Liver (tissue), 3 donors: ENCODE measurements around the gene BMP7.

ENCODE experiments used
- EGR1 ChIP-seq, 2 donors: IDR thresholded peaks; 2 replicates each; pipeline ENCODE4 v1.6.1; 2016 to 2018; ENCODE audit warnings: antibody characterized with exemption in 2 of 2, low read depth in 2 of 2
- TAF1 ChIP-seq: conservative IDR thresholded peaks from 2 replicates; pipeline ENCODE4 v1.6.1; 2016; ENCODE audit warnings: antibody characterized with exemption, mild to moderate bottlenecking
- TF ChIP-seq, protein P1 (sequence below): fragments of 150-350 bp; IDR thresholded peaks from 2 replicates; pipeline ENCODE4 v1.5.1; 2017; ENCODE audit warnings: improper control_type of control experiment, low read depth, low read length; ENCODE audit not compliant: missing input control
- TF ChIP-seq, protein P2 (sequence below): IDR thresholded peaks from 2 replicates; pipeline ENCODE4 v1.6.1; 2016; ENCODE audit warnings: antibody characterized with exemption
- TF ChIP-seq, protein P3 (sequence below): IDR thresholded peaks from 2 replicates; pipeline ENCODE4 v1.6.1; 2016; ENCODE audit warnings: antibody characterized with exemption
- donor health status: healthy.
- donor health status: healthy.

DNA sequence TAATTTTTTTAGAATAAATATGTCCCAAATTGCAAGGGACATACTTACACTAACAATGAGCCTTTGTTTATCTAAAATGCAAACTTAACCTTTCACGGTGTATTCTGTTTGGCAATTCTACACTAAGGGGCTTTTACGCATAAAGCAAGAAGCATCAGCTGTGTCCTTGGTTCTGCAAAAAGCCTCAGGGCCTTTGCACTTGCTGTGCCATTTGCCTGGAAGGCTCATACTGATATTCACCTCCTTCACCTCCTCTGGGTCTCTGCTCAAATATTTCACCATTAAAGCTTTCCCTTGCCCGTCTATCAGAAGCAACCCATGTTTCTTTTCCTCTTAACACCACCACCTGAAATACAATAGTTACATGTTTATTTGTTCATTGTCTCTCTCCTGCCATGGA, 8.9 kb upstream of the BMP7 start:
- TF ChIP-seq, protein P1, sequence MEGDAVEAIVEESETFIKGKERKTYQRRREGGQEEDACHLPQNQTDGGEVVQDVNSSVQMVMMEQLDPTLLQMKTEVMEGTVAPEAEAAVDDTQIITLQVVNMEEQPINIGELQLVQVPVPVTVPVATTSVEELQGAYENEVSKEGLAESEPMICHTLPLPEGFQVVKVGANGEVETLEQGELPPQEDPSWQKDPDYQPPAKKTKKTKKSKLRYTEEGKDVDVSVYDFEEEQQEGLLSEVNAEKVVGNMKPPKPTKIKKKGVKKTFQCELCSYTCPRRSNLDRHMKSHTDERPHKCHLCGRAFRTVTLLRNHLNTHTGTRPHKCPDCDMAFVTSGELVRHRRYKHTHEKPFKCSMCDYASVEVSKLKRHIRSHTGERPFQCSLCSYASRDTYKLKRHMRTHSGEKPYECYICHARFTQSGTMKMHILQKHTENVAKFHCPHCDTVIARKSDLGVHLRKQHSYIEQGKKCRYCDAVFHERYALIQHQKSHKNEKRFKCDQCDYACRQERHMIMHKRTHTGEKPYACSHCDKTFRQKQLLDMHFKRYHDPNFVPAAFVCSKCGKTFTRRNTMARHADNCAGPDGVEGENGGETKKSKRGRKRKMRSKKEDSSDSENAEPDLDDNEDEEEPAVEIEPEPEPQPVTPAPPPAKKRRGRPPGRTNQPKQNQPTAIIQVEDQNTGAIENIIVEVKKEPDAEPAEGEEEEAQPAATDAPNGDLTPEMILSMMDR, result no peak
- TF ChIP-seq, protein P2, sequence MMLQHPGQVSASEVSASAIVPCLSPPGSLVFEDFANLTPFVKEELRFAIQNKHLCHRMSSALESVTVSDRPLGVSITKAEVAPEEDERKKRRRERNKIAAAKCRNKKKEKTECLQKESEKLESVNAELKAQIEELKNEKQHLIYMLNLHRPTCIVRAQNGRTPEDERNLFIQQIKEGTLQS, result no peak
- TF ChIP-seq, protein P3, sequence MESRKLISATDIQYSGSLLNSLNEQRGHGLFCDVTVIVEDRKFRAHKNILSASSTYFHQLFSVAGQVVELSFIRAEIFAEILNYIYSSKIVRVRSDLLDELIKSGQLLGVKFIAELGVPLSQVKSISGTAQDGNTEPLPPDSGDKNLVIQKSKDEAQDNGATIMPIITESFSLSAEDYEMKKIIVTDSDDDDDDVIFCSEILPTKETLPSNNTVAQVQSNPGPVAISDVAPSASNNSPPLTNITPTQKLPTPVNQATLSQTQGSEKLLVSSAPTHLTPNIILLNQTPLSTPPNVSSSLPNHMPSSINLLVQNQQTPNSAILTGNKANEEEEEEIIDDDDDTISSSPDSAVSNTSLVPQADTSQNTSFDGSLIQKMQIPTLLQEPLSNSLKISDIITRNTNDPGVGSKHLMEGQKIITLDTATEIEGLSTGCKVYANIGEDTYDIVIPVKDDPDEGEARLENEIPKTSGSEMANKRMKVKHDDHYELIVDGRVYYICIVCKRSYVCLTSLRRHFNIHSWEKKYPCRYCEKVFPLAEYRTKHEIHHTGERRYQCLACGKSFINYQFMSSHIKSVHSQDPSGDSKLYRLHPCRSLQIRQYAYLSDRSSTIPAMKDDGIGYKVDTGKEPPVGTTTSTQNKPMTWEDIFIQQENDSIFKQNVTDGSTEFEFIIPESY, result no peak
- no peak for TF ChIP-seq TAF1
- no peak for TF ChIP-seq EGR1 (IDR thresholded peaks at IDR 0.05; ENCODE audit: low read depth in 2 of 2)
